Pancreas (tissue), 10 donors: Measurements from ENCODE around the gene MORC1. TPM values are rescaled to one million over a fixed set of nuclear protein-coding genes. Genes with fewer than 3 reads are reported as not detected.

Experiments
- ATAC-seq, 4 donors: fragments of 200-7000 bp; cut with Tn5 transposase; one replicate each; pipeline versions ENCODE4 v1.8.0 to v1.9.1; 2020; ENCODE audit warnings: mild to moderate bottlenecking in 4 of 4, moderate library complexity in 4 of 4
- DNase-seq, 6 donors: peaks; one replicate each; pipeline ENCODE4 v3.0.0-alpha.2; 2020
- FAIRE-seq: peaks from 2 replicates; lab custom pipeline; 2012; peaks lifted over from hg19 to GRCh38; lab: Jason Lieb, UNC
- H3K27ac ChIP-seq, 4 donors: fragments of 200-600 bp; sonication (generic); 1 replicate in 3 of 4; 2 replicates in 1 of 4; pipeline versions ENCODE4 v1.5.0 to v1.8.0; 2020
- H3K27me3 ChIP-seq, 4 donors: fragments of 200-600 bp; one replicate each; pipeline ENCODE4 v1.8.0; 2021
- H3K36me3 ChIP-seq, 3 donors: fragments of 200-600 bp; sonication (generic) in 1 of 3; one replicate each; pipeline versions ENCODE4 v1.5.0 to v1.8.0; 2020 to 2021
- H3K4me1 ChIP-seq, 3 donors: fragments of 200-600 bp; one replicate each; pipeline ENCODE4 v1.8.0; 2021
- H3K4me3 ChIP-seq, 4 donors: fragments of 200-600 bp; sonication (generic) in 2 of 4; one replicate each; pipeline versions ENCODE4 v1.5.0 to v1.8.0; 2020 to 2021
- H3K9me3 ChIP-seq, 4 donors: fragments of 200-600 bp; one replicate each; pipeline ENCODE4 v1.8.0; 2021
- WGBS, 2 donors: extraction: QIAGEN DNeasy Blood & Tissue Kit; methylation state at CpG; one replicate each; pipeline ENCODE4 v1.1.7; 2013; 5-methylcytosine and 5-hydroxymethylcytosine counted together
- intact Hi-C, 3 donors: fragments of 100-400 bp; cut with DNase I; formaldehyde crosslinking; loops; one replicate each; pipeline versions ENCODE4 v1.11.1 to v1.14.2; 2022
- polyA plus RNA-seq, 2 donors: library from polyadenylated mRNA; stranded (reverse); fragments of 200-250 nt; gene quantifications; one replicate each; pipeline ENCODE4 v1.2.3, GENCODE V29; 2013
- total RNA-seq, 6 donors: library from RNA; stranded (reverse); fragmentation: NEBNext Ultra II Directional in 4 of 6; extraction: Animal tissue kit (Norgen Biotek cat#: 25700) in 4 of 6; gene quantifications; one replicate each; pipeline versions ENCODE4 v1.2.1 to v1.2.4, GENCODE V29; 2021 to 2023
- TF ChIP-seq, protein P1 (sequence below), 4 donors: fragments of 200-600 bp; sonication (generic) in 3 of 4; IDR thresholded peaks; one replicate each; pipeline versions ENCODE4 v1.5.0 to v1.8.0; 2021; ENCODE audit warnings: antibody characterized with exemption in 4 of 4
- donor health status: healthy with polysubstance abuse.
- donor health status: DM: no; HTN: no; CAD: no; lungs with moderate emphysema.
- donor health status: DM: no; HTN: no; CAD: no.
- donor health status: control.
- donor health status: control.
- donor health status: Bipolar disorder and iron deficiency.
- donor health status: DM: yes; HTN: yes; CAD: no.
- donor health status: DM: no; HTN: no; CAD: no.
- donor health status: DM: no; HTN: no; CAD: no.
- donor health status: DM: yes; HTN: yes; CAD: no.

Gene MORC1
- total and polyA plus RNA-seq, 8 donors = not detected

DNA sequence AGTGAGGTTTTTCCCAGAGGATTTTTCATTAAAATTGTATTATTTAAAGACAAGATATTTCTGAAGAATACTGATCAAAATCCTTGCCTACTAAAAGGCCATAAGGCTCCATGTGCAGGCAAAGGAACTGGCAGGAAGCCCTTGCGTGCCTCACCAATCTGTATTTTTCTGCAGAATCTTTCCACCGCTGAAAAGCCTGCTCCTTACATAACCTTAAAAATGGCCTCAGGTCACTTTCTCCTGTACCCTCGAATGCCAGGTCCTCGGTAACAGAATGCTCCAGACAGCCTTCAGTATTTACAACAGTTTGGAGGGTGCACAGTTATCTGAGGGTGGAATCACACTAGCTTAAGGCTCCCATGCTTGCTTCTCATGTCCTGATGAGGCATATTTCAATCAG is 3.2 kb downstream of the MORC1 start:
- WGBS, 2 donors = 72 to 77% methylated on average over 4 of the region's 4 CpGs
- H3K36me3 ChIP-seq = no peaks in the 10 kb centered on the region
- FAIRE-seq = no peak
- TF ChIP-seq, protein P1, sequence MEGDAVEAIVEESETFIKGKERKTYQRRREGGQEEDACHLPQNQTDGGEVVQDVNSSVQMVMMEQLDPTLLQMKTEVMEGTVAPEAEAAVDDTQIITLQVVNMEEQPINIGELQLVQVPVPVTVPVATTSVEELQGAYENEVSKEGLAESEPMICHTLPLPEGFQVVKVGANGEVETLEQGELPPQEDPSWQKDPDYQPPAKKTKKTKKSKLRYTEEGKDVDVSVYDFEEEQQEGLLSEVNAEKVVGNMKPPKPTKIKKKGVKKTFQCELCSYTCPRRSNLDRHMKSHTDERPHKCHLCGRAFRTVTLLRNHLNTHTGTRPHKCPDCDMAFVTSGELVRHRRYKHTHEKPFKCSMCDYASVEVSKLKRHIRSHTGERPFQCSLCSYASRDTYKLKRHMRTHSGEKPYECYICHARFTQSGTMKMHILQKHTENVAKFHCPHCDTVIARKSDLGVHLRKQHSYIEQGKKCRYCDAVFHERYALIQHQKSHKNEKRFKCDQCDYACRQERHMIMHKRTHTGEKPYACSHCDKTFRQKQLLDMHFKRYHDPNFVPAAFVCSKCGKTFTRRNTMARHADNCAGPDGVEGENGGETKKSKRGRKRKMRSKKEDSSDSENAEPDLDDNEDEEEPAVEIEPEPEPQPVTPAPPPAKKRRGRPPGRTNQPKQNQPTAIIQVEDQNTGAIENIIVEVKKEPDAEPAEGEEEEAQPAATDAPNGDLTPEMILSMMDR (IDR thresholded peaks at IDR 0.05) = no peak
- H3K27ac ChIP-seq = no peak overlapping the region
- no peak overlapping the region for H3K4me3 ChIP-seq
- H3K9me3 ChIP-seq = no peaks in the 10 kb centered on the region
- ATAC-seq = no peak
- no peaks in the 10 kb centered on the region for H3K27me3 ChIP-seq
- intact Hi-C loops = no loop called here
- DNase-seq = no peak
- no peaks in the 10 kb centered on the region for H3K4me1 ChIP-seq

- H3K27me3 ChIP-seq = no peaks in the 10 kb centered on the region
- no peak overlapping the region for H3K27ac ChIP-seq
- no peak for ATAC-seq
- H3K4me3 ChIP-seq = no peak overlapping the region
- no peak for DNase-seq
- TF ChIP-seq, protein P1 (IDR thresholded peaks at IDR 0.05) = no peak
- intact Hi-C loops = no loop called here
- no peaks in the 10 kb centered on the region for H3K36me3 ChIP-seq
- no peaks in the 10 kb centered on the region for H3K4me1 ChIP-seq
- no peaks in the 10 kb centered on the region for H3K9me3 ChIP-seq
- 65 to 73% methylated on average over 4 of the region's 4 CpGs for WGBS, 2 donors
- FAIRE-seq = no peak
Observed at GRCh38 chr3:109112946-109113760, 4.8 kb downstream of the MORC1 start.

GRCh38 chr3:109109574-109109973 is 8.4 kb downstream of the MORC1 start:
- WGBS, 2 donors = 87 to 90% methylated on average over 4 of the region's 4 CpGs
- TF ChIP-seq, protein P1 (IDR thresholded peaks at IDR 0.05) = no peak

DNA sequence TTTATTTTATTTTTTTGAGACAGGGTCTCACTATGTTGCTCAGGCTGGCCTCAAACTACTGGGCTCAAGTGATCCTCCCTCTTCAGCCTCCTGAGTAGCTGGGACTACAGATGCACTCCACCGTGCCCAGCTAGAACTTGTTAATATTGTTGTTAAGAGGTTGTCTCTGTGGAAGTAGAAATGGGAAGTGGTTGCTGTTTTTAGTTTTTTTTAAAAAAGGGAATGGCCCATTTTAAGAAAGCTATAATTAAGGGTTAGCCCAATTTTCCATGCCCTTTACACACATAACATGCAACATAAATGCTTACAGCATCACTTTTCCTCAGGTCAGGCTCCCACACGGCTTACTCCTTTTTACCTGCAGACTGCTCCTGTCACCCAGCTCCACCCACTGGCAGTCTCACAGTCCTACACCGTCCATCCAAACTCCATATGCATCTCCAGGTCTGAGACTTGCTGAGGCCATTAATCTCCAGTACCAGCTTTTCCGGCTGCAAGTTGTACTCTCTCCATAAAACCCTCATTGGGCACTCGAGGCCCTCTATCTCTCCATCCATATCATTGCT is 19.8 kb downstream of the MORC1 start:
- ATAC-seq = peak in 3 of 4 donors; percentile 66 to 83 (median 76)
- 38 to 40% methylated on average over 5 of the region's 5 CpGs for WGBS, 2 donors

More at GRCh38 chr3:109109574-109109973, 8.4 kb downstream of the MORC1 start:
- Histone ChIP-seq H3K4me1 (no peaks in the 10 kb centered on the region), H3K4me3 (no peak overlapping the region), H3K27me3 (no peaks in the 10 kb centered on the region), H3K36me3 (no peaks in the 10 kb centered on the region), H3K9me3 (no peaks in the 10 kb centered on the region), H3K27ac (no peak overlapping the region)
- ATAC-seq = no peak
- no peak for DNase-seq
- no peak for FAIRE-seq
- intact Hi-C loops = no loop called here

More for the DNA sequence above, 19.8 kb downstream of the MORC1 start:
- no peaks in the 10 kb centered on the region for H3K27me3 ChIP-seq
- FAIRE-seq (no peak), DNase-seq (peak in 3 of 6 donors; percentile 15 to 36 (median 16))
- H3K4me3 ChIP-seq = no peak overlapping the region
- intact Hi-C loops = no loop called here
- no peaks in the 10 kb centered on the region for H3K4me1 ChIP-seq
- H3K36me3 ChIP-seq = no peaks in the 10 kb centered on the region
- TF ChIP-seq, protein P1 (IDR thresholded peaks at IDR 0.05) = peak in 2 of 4 donors; percentile 13 to 19
- no peaks in the 10 kb centered on the region for H3K9me3 ChIP-seq
- no peak overlapping the region for H3K27ac ChIP-seq
